ENCODE data around the gene SLC25A20.

The SLC25A20 gene

DNA sequence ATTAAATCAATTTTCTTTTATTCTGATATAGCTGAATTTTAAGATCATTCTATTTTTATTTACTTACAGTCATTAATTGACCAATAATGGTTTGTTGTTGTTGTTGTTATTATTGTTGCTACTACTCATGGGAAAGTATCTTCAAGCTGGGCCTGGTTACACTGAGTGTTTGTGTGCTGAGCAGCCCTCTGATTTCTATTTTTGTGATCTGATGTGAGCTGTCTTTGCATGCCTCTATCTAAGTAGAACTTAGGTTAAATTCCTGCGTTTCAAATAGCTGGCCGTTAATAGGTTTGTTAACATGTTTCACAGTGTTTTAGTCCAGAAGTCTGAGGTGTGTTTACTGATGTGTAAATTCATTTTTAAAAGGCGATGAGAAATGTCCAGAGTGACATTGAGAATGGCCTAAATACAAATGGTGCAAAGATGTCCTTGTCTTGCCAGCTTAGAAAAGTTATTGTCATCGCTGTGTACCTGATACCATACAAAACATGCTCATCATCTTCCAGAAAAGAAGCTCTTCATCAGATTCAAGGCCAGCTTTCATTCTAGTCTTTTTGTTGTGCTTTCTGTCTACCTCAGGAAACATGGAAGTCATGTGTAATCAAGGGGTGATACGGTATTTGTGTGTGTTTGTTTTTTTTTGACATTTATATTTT, 35.8 kb upstream of the SLC25A20 start:
- TF ChIP-seq, protein P1, sequence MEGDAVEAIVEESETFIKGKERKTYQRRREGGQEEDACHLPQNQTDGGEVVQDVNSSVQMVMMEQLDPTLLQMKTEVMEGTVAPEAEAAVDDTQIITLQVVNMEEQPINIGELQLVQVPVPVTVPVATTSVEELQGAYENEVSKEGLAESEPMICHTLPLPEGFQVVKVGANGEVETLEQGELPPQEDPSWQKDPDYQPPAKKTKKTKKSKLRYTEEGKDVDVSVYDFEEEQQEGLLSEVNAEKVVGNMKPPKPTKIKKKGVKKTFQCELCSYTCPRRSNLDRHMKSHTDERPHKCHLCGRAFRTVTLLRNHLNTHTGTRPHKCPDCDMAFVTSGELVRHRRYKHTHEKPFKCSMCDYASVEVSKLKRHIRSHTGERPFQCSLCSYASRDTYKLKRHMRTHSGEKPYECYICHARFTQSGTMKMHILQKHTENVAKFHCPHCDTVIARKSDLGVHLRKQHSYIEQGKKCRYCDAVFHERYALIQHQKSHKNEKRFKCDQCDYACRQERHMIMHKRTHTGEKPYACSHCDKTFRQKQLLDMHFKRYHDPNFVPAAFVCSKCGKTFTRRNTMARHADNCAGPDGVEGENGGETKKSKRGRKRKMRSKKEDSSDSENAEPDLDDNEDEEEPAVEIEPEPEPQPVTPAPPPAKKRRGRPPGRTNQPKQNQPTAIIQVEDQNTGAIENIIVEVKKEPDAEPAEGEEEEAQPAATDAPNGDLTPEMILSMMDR (IDR thresholded peaks at IDR 0.05; ENCODE audit: low read depth, low read length): no peak
- H3K4me3 ChIP-seq (replicated peaks in 1 of 2; ENCODE audit: low read depth in 2 of 2, low read length in 2 of 2): no peak overlapping the region
- DNase-seq (ENCODE audit: low read depth in 2 of 2): no peak

DNA sequence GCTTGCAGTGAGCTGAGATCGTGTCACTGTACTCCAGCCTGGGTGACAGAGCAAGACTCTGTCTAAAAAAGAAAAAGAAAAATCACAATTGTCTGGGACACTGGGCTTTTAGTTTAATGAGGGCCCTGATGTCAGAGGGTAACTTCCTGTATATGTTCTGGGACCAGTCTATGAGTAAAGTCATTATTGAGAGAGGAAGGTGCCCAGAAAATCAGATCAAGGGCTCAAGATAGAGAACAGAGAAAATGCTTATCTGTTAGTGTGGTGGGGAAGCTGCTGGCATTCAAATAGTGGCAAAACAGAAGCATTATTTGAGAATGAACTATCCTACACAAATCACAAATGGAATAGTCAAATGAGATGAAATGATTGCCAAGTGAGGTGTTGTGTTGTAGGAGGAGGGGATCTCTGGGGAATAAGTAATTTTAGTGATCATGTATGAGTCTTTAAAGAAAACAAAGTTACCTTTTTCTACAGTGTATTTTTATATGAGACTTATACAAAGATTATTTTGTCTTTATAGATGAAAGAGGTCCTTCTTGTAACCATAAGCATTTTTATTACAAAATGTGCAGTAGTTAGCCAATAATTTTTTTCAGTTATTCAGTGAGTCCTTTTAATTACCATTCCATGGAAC, 33.4 kb upstream of the SLC25A20 start:
- TF ChIP-seq, protein P1 (IDR thresholded peaks at IDR 0.05; ENCODE audit: low read depth, low read length): no peak
- no peak for DNase-seq (ENCODE audit: low read depth in 2 of 2)
- H3K4me3 ChIP-seq (replicated peaks in 1 of 2; ENCODE audit: low read depth in 2 of 2, low read length in 2 of 2): no peak overlapping the region

DNA sequence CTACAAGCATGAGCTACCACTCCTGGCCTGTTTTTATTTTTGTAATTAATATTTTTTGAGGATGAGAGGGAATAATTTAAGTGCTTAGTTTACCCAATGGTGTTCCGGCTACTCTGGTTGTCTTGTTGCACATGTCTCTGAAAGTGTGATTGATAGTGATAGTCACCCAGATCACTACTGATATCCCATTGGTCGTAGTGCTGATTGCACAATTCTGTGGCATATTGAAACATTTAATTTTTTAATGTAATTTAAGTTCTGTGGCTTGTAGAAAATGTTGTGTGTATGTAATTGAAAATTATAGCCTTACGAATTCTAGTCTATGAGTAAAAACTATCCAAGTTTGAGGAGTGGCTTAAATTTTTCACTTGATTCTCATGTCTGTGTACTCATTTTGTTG, 31.9 kb upstream of the SLC25A20 start:
- H3K4me3 ChIP-seq (replicated peaks in 1 of 2; ENCODE audit: low read depth in 2 of 2, low read length in 2 of 2): no peak overlapping the region
- no peak for DNase-seq (ENCODE audit: low read depth in 2 of 2)
- TF ChIP-seq, protein P1 (IDR thresholded peaks at IDR 0.05; ENCODE audit: low read depth, low read length): no peak

DNA sequence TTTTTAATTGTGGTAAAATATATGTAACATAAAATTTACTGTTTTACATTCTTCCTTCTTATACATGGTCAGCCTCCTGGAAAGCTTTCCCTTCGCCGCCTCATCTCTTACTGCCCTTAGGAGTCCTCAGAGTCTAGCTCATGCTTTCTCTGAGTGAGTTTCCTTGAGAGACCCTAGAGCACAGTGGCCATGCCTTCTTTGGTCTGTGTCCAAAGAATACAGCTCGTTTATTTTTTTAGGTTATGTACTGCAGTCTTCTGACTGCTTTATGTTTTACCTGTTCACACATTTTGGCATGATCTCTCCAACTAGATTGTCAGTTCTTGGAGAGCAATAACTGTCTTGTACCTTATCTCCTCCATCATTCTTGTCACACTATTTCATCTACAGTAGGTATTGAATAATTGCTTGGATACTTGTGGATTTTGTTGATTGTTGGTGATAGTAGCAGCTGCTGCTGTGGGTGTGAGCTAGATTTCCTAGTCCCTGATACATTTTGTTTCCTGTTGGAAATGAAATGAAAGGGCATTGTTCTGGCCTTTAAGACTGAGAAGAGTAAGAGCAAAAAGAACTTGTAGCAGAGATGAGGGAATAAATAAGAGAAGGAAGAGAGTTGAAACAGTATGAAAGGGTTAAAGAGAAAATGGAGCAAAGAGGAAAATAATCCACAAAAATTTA, 30.8 kb upstream of the SLC25A20 start:
- TF ChIP-seq, protein P1 (IDR thresholded peaks at IDR 0.05; ENCODE audit: low read depth, low read length): no peak
- no peak overlapping the region for H3K4me3 ChIP-seq (replicated peaks in 1 of 2; ENCODE audit: low read depth in 2 of 2, low read length in 2 of 2)
- peak; percentile 20 to 23 for DNase-seq (ENCODE audit: low read depth in 2 of 2)

DNA sequence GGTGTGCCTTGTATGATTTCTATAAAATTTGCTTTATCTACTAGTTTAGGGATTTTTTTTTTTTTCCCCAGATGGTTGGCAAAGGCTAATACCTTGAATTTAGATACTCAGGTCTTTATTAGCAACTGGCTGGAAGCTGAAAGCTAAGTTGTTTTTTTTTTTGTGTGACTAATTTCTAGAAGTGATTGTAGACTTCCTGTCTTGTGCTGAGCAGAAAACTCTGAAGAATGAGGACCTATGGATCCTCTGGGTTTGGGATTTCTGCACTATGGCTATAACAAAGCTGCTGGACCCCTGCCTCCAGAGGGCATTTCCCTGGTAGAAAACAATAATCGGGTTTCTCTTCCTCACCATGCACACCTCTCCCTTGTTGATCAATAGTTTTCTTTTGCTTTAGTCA, 30.0 kb upstream of the SLC25A20 start:
- peak; percentile 39 to 45 for DNase-seq (ENCODE audit: low read depth in 2 of 2)

DNA sequence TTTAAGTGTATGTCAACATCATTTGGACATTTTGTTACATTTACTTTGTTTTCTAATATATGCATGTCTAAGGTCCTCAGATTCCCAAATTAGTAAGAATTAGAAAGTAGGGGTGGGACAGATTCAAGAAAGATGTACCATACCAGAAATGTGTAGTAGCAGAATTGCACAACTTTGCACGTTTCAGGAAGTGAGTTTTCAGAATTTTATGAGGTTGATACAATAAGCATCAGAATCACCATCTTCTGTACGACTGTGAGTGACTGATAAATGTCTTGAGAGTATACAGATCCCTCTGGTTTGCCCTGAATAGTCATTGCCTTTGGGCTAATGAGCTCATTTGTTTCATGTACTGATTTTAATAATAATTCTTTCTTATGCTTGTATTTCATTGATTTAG, 29.2 kb upstream of the SLC25A20 start:
- H3K4me3 ChIP-seq (replicated peaks in 1 of 2; ENCODE audit: low read depth in 2 of 2, low read length in 2 of 2): no peak overlapping the region
- TF ChIP-seq, protein P1 (IDR thresholded peaks at IDR 0.05; ENCODE audit: low read depth, low read length): no peak
- peak in 1 of 2 donors; percentile 46 for DNase-seq (ENCODE audit: low read depth in 2 of 2)

More for the DNA sequence above, 30.0 kb upstream of the SLC25A20 start:
- H3K4me3 ChIP-seq (replicated peaks in 1 of 2; ENCODE audit: low read depth in 2 of 2, low read length in 2 of 2): no peak overlapping the region
- TF ChIP-seq, protein P1 (IDR thresholded peaks at IDR 0.05; ENCODE audit: low read depth, low read length): no peak
